Osteocyte (in vitro differentiated cells): ENCODE data around the gene TBC1D17. TPM values are rescaled to one million over a fixed set of nuclear protein-coding genes. Genes with fewer than 3 reads are reported as not detected.

Experiments used
- DNase-seq: peaks from one replicate; pipeline ENCODE4 v3.0.0; 2021; ENCODE audit warnings: mixed read lengths; ENCODE audit not compliant: unreplicated experiment; ENCODE audit errors: extremely low spot score
- H3K27ac Mint-ChIP-seq: one replicate; pipeline ENCODE4 v1.8.0; 2021; ENCODE audit warnings: mild to moderate bottlenecking, mixed read lengths; ENCODE audit not compliant: unreplicated experiment
- H3K27me3 Mint-ChIP-seq: one replicate; pipeline ENCODE4 v1.8.0; 2021; ENCODE audit warnings: mixed read lengths; ENCODE audit not compliant: unreplicated experiment
- H3K36me3 Mint-ChIP-seq: one replicate; pipeline ENCODE4 v1.8.0; 2021; ENCODE audit warnings: mixed read lengths; ENCODE audit not compliant: unreplicated experiment
- H3K4me1 Mint-ChIP-seq: one replicate; pipeline ENCODE4 v1.8.0; 2021; ENCODE audit warnings: mixed read lengths; ENCODE audit not compliant: unreplicated experiment
- H3K4me3 Mint-ChIP-seq: one replicate; pipeline ENCODE4 v1.8.0; 2021; ENCODE audit warnings: mild to moderate bottlenecking, moderate library complexity, mixed read lengths; ENCODE audit not compliant: unreplicated experiment
- H3K9me3 Mint-ChIP-seq: one replicate; pipeline ENCODE4 v1.8.0; 2021; ENCODE audit warnings: mixed read lengths; ENCODE audit not compliant: unreplicated experiment
- CTCF ChIP-seq: fragments of 200-600 bp; sonication (generic); IDR thresholded peaks from 2 replicates; pipeline ENCODE4 v1.5.0; 2021; ENCODE audit warnings: antibody characterized with exemption, mild to moderate bottlenecking, moderate library complexity
- total RNA-seq: library from RNA; stranded (reverse); gene quantifications from 2 replicates; pipeline ENCODE4 v1.2.1, GENCODE V29; 2021

The TBC1D17 gene
- total RNA-seq, 1 donor from 2014 or later, result 71.9 TPM

DNA sequence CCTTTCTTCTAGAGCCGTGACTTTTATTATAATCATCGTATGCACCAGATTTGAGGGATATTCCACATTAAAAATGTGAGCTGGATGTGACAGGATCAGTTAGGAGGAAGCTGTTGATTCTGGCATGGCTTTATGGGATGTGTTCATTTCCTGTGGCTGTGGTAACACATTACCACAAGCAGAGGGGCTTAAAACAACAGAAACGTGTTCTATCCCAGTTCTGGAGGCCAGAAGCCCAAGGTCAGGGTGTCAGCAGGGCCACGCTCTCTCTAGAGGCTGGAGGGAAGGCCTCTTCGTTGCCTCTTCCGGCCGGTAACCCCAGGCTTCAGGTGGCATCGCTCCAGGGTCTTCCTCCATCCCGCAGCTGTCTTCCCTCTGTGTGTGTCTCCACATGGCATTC lies 44.9 kb upstream of the TBC1D17 start:
- no peaks in the 10 kb centered on the region for H3K9me3 Mint-ChIP-seq
- no peaks in the 10 kb centered on the region for H3K27me3 Mint-ChIP-seq
- no peak overlapping the region for H3K27ac Mint-ChIP-seq
- peaks cover 27% of the 10 kb centered on the region for H3K36me3 Mint-ChIP-seq
- DNase-seq, result no peak
- no peak overlapping the region for H3K4me3 Mint-ChIP-seq
- H3K4me1 Mint-ChIP-seq, result no peaks in the 10 kb centered on the region
- TF ChIP-seq CTCF, result no peak

- peaks cover 33% of the 10 kb centered on the region for H3K36me3 Mint-ChIP-seq
Observed at GRCh38 chr19:49833599-49833998, 43.9 kb upstream of the TBC1D17 start.

DNA sequence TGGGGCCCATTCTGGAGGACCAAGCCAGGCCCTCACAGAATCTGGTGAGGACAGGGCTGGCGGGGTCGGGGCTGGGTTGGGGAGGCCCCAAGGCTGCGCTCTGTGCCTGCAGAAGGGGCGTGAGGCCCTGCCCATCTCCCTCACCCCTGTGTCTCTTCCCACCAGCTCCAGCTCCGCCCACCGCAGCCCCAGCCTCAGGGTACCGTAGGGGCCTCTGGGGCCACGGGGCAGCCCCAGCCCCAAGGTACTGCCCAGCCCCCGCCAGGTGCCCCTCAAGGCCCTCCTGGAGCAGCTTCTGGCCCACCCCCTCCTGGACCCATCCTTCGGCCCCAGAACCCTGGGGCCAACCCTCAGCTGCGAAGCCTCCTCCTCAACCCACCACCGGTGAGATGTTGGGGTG lies 41.9 kb upstream of the TBC1D17 start:
- Mint-ChIP-seq H3K36me3 (peaks cover 49% of the 10 kb centered on the region), H3K4me1 (no peaks in the 10 kb centered on the region), H3K9me3 (no peaks in the 10 kb centered on the region), H3K27ac (no peak overlapping the region), H3K27me3 (no peaks in the 10 kb centered on the region), H3K4me3 (no peak overlapping the region)
- TF ChIP-seq CTCF, result no peak
- no peak for DNase-seq

More at GRCh38 chr19:49833599-49833998, 43.9 kb upstream of the TBC1D17 start:
- no peaks in the 10 kb centered on the region for H3K4me1 Mint-ChIP-seq
- H3K9me3 Mint-ChIP-seq, result no peaks in the 10 kb centered on the region
- no peak overlapping the region for H3K4me3 Mint-ChIP-seq
- no peak for DNase-seq
- H3K27ac Mint-ChIP-seq, result no peak overlapping the region
- no peak for TF ChIP-seq CTCF
- H3K27me3 Mint-ChIP-seq, result no peaks in the 10 kb centered on the region

DNA sequence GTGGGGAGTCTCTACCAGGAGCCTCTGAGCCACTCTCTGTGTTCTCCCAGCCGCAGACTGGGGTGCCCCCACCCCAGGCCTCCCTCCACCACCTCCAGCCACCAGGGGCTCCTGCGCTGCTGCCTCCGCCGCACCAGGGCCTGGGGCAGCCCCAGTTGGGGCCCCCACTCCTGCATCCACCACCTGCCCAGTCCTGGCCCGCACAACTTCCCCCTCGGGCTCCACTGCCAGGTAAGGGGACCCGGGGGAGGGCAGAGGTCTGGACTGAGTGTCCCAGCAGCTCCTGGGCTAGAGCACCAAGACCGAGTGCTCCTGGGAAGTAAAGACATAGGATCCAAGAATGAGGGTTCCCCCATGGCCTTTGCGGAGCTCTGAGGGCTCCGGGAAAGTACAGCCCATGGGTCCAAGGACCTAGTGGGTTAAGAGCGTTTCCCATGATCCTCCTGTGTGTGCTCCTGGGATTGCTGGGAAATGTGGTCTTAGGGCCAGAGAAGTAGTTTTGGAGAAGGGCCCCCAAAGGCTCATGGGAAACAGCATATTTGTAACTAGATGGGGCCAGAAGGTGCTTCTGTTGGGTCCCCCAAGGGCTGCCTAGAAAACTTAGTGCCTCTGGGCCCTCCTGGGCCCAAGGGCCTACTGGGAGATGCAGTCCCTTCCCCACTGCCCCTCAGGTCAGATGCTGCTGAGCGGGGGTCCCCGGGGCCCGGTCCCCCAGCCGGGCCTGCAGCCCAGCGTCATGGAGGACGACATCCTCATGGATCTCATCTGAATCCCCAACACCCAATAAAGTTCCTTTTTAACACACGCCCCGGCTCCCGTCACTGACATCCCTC lies 41.1 kb upstream of the TBC1D17 start:
- no peak for DNase-seq
- TF ChIP-seq CTCF, result no peak
- Mint-ChIP-seq H3K27me3 (no peaks in the 10 kb centered on the region), H3K4me3 (no peak overlapping the region), H3K9me3 (no peaks in the 10 kb centered on the region), H3K36me3 (peaks cover 51% of the 10 kb centered on the region), H3K27ac (no peak overlapping the region), H3K4me1 (no peaks in the 10 kb centered on the region)

DNA sequence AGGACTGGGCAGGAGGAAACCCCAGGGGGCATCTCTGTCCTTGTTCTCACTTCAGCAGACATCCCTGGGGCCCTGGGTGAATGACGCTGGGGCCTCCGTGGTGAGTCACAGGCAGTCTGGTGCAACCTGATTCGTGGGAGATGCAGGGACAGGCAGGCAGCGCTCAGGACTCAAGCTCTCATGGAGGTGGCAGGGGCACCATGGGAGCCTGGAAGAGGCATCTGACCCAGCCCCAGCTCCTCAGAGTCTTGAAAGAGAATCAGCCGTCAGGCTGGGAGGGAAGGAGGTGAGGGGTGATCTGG lies 40.5 kb upstream of the TBC1D17 start:
- no peaks in the 10 kb centered on the region for H3K9me3 Mint-ChIP-seq
- no peak for TF ChIP-seq CTCF
- no peak for DNase-seq
- H3K27ac Mint-ChIP-seq, result no peak overlapping the region
- no peaks in the 10 kb centered on the region for H3K4me1 Mint-ChIP-seq
- no peaks in the 10 kb centered on the region for H3K27me3 Mint-ChIP-seq
- H3K36me3 Mint-ChIP-seq, result peaks cover 51% of the 10 kb centered on the region
- H3K4me3 Mint-ChIP-seq, result no peak overlapping the region
